WTC11 (cell line): Measurements from ENCODE around the gene TMED10.

Source experiments
- CTCF ChIP-seq: fragments of 200-600 bp; IDR thresholded peaks from 2 replicates; pipeline ENCODE4 v1.8.0; 2022; ENCODE audit warnings: antibody characterized with exemption
- ZNF232 ChIP-seq: sonication (generic); formaldehyde crosslinking; IDR thresholded peaks from 2 replicates; pipeline ENCODE4 v1.8.0; 2022; ENCODE audit warnings: mild to moderate bottlenecking, missing genetic modification reagents
- ZNF425 ChIP-seq: fragments of 250-450 bp; sonication (Bioruptor Pico); conservative IDR thresholded peaks from 2 replicates; pipeline ENCODE4 v1.9.0; 2021; ENCODE audit warnings: mild to moderate bottlenecking

GRCh38 chr14:75094896-75095295 is 81.5 kb downstream of the TMED10 start:
- TF ChIP-seq ZNF425 (CRISPR knock-in tag) (no peak), ZNF232 (CRISPR knock-in tag) (no peak), CTCF (no peak)
